ENCODE results near the gene ITGB1. TPM values are rescaled to one million over a fixed set of nuclear protein-coding genes. Genes with fewer than 3 reads are reported as not detected.

The ITGB1 gene
- polyA plus RNA-seq, 6 donors from 2014 or later, result 31.4 to 63.1 (median 39.9) TPM

DNA sequence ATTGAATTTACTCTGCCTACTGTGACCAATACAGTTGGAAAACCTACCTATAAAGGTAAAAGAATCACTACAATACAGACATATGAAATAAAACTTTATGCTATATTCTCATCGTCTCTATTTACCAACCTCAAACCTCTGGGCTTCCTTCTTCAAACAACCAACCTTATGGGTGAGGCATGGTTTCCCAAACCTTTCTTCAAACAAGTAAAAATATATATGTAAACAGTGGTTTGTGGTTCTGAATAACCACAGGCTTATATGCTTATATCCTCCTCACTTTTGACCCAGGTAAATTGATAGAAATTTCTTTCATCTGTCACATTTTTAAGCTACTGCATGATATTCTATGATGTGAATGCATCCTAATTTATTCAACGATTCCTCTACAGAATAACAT, 103.6 kb downstream of the ITGB1 start:
- ATAC-seq (ENCODE audit: low read depth in 2 of 2), result no peak
- peaks cover 0 to 3% (median 0%) of the 10 kb centered on the region in 7 donors for H3K9me3 Mint-ChIP-seq
- no peak overlapping the region for H3K4me3 Mint-ChIP-seq
- no peak overlapping the region for H3K27ac Mint-ChIP-seq
- no peaks in the 10 kb centered on the region for H3K36me3 Mint-ChIP-seq
- H3K27me3 Mint-ChIP-seq, result peaks cover 0 to 4% (median 0%) of the 10 kb centered on the region in 3 donors
- DNase-seq, result no peak
- no peaks in the 10 kb centered on the region for H3K4me1 Mint-ChIP-seq

- DNase-seq (no peak), ATAC-seq (ENCODE audit: low read depth in 2 of 2) (no peak)
- H3K27me3 Mint-ChIP-seq, result no peaks in the 10 kb centered on the region
- H3K27ac Mint-ChIP-seq, result no peak overlapping the region
- no peak overlapping the region for H3K4me3 Mint-ChIP-seq
- no peaks in the 10 kb centered on the region for H3K9me3 Mint-ChIP-seq
- no peaks in the 10 kb centered on the region for H3K4me1 Mint-ChIP-seq
- no peaks in the 10 kb centered on the region for H3K36me3 Mint-ChIP-seq
Measured at GRCh38 chr10:32851301-32851700, 106.7 kb downstream of the ITGB1 start.
